Measurements from ENCODE around the gene TNS3. TPM values are rescaled to one million over a fixed set of nuclear protein-coding genes. Genes with fewer than 3 reads are reported as not detected.

The TNS3 gene
- total RNA-seq, 1 donor from 2014 or later: 92.9 TPM

DNA sequence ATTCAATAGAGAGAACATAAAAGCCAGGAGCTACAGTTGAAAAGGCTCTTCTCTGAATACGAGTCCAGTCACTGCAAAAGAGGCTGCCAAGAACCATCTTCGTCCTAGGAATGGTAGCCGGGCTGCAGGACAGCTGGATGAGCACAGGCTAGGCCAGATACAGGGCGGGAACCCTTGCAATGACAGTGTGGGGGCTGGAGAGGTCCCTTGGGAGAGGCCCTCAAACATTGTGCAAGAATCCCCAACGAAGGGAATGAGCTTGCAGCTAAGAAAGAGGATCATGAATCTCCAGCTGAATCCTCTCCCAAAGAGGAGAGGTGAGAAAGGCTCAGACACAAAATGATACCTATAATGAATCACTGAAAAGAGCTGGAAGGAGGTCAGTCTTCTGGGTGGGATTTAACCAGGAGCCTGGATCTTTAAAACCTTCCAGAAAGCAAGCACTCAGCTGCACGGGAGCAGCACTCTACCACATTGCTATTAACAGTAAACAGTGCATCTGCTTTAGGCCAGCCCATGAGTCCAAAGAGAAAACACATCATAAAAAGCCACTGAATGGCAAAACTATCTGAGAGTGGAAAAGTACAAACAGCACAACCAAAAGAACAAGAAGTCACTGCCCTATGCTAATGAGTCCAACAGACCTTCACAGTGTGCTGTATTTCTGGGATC is 287.9 kb downstream of the TNS3 start:
- Histone ChIP-seq H2AFZ (ENCODE audit: low read depth, low read length) (no peak overlapping the region), H3K4me3 (ENCODE audit: insufficient read depth, low read depth, low read length) (no peak overlapping the region), H3K4me1 (ENCODE audit: insufficient read depth, low read length) (peaks cover 31% of the 10 kb centered on the region), H3K36me3 (ENCODE audit: insufficient read depth, low read length) (peaks cover 38% of the 10 kb centered on the region), H3K9ac (ENCODE audit: low read length) (no peak overlapping the region), H3K27ac (ENCODE audit: low read depth, low read length) (no peak overlapping the region), H3K27me3 (ENCODE audit: insufficient read depth, low read length) (no peaks in the 10 kb centered on the region), H4K20me1 (ENCODE audit: insufficient read depth, low read length) (no peaks in the 10 kb centered on the region), H3K4me2 (ENCODE audit: low read length) (no peak overlapping the region), H3K79me2 (ENCODE audit: insufficient read depth, low read length) (no peaks in the 10 kb centered on the region), H3K9me3 (ENCODE audit: insufficient read depth, low read depth, low read length) (no peaks in the 10 kb centered on the region)
- H3K4me3 Mint-ChIP-seq (ENCODE audit: unreplicated experiment): no peak overlapping the region
- H3K27ac Mint-ChIP-seq (ENCODE audit: unreplicated experiment): peak overlapping the region; percentile 43
- no peaks in the 10 kb centered on the region for H3K27me3 Mint-ChIP-seq (ENCODE audit: low read depth, unreplicated experiment)
- peaks cover 53% of the 10 kb centered on the region for H3K4me1 Mint-ChIP-seq (ENCODE audit: low read depth, unreplicated experiment)
- no peaks in the 10 kb centered on the region for H3K9me3 Mint-ChIP-seq (ENCODE audit: unreplicated experiment)
- FAIRE-seq: no peak
- DNase-seq (ENCODE audit: low read depth): no peak
- TF ChIP-seq EZH2 (IDR thresholded peaks at IDR 0.05; ENCODE audit: insufficient read depth, low read length) (no peak), CTCF (IDR thresholded peaks at IDR 0.05; ENCODE audit: insufficient read depth, low read depth, low read length) (no peak)
- H3K36me3 Mint-ChIP-seq (ENCODE audit: low read depth, unreplicated experiment): peaks cover 35% of the 10 kb centered on the region

DNA sequence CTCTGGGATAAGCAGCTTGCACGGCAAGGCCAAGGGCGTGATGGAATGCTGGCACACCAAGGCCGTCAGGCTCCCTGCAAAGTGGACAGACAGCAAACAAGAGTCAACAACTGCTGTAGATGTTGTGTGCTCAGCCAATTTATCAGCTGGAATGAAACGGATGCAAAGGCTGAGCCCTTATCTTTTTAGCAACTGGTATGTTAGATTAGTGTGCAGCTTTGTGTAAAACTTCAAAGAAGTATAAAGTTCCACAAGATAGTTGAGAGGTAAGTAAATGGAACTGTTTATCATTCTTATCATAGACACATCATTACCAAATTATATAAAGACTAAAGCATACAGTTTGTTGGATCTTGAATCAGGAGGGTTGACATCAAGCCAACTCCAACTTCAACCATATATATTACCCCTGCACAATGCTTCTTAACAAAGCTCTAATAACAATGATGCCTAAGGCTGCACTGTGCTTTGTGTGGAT is 289.0 kb downstream of the TNS3 start:
- H3K9ac ChIP-seq (ENCODE audit: low read length): no peak overlapping the region
- peak; percentile 60 for DNase-seq (ENCODE audit: low read depth)
- no peaks in the 10 kb centered on the region for H4K20me1 ChIP-seq (ENCODE audit: insufficient read depth, low read length)
- peaks cover 38% of the 10 kb centered on the region for H3K36me3 ChIP-seq (ENCODE audit: insufficient read depth, low read length)
- H2AFZ ChIP-seq (ENCODE audit: low read depth, low read length): no peak overlapping the region
- Mint-ChIP-seq H3K4me1 (ENCODE audit: low read depth, unreplicated experiment) (peaks cover 57% of the 10 kb centered on the region), H3K9me3 (ENCODE audit: unreplicated experiment) (no peaks in the 10 kb centered on the region), H3K27ac (ENCODE audit: unreplicated experiment) (peak overlapping the region; percentile 80), H3K36me3 (ENCODE audit: low read depth, unreplicated experiment) (peaks cover 41% of the 10 kb centered on the region), H3K27me3 (ENCODE audit: low read depth, unreplicated experiment) (no peaks in the 10 kb centered on the region), H3K4me3 (ENCODE audit: unreplicated experiment) (no peak overlapping the region)
- no peaks in the 10 kb centered on the region for H3K79me2 ChIP-seq (ENCODE audit: insufficient read depth, low read length)
- peak overlapping the region; percentile 89 for H3K27ac ChIP-seq (ENCODE audit: low read depth, low read length)
- no peak overlapping the region for H3K4me2 ChIP-seq (ENCODE audit: low read length)
- TF ChIP-seq EZH2 (IDR thresholded peaks at IDR 0.05; ENCODE audit: insufficient read depth, low read length) (no peak), CTCF (IDR thresholded peaks at IDR 0.05; ENCODE audit: insufficient read depth, low read depth, low read length) (no peak)
- peaks cover 31% of the 10 kb centered on the region for H3K4me1 ChIP-seq (ENCODE audit: insufficient read depth, low read length)
- H3K9me3 ChIP-seq (ENCODE audit: insufficient read depth, low read depth, low read length): no peaks in the 10 kb centered on the region
- no peaks in the 10 kb centered on the region for H3K27me3 ChIP-seq (ENCODE audit: insufficient read depth, low read length)
- no peak overlapping the region for H3K4me3 ChIP-seq (ENCODE audit: insufficient read depth, low read depth, low read length)
- FAIRE-seq: no peak

DNA sequence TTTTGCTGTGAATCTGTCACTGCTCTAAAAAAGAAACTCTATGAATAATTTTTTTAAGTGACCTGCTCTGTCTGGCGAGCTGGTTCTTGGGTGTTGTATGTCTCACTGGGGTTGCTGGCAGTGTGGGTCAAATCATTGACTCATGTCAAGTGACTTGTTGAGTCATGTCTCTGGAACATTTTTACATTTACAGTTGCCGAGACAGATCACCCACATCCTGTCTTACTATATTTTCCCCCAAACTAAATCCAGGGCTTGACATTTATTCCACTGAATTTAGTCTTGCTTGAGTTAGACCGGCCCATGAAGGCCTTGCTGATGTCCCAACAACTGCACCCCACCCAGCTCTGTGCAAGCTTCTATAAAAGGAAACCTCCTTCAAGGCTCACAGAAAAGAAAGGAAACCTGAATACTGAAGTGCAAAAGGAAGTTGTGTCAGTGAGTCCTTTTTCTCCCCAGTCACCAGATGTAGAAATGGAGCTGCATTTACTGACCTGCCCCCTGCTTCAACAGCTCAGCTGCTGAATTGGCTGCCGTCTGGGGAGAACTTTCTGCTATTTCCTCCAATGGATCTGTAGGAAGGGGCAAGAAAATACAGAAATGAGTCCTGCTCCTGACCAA is 290.3 kb downstream of the TNS3 start:
- no peak overlapping the region for H2AFZ ChIP-seq (ENCODE audit: low read depth, low read length)
- H3K9me3 ChIP-seq (ENCODE audit: insufficient read depth, low read depth, low read length): no peaks in the 10 kb centered on the region
- peak overlapping the region; percentile 67 for H3K4me2 ChIP-seq (ENCODE audit: low read length)
- H3K79me2 ChIP-seq (ENCODE audit: insufficient read depth, low read length): no peaks in the 10 kb centered on the region
- DNase-seq (ENCODE audit: low read depth) (peak; percentile 97), FAIRE-seq (peak; percentile 85)
- Mint-ChIP-seq H3K36me3 (ENCODE audit: low read depth, unreplicated experiment) (peaks cover 46% of the 10 kb centered on the region), H3K4me1 (ENCODE audit: low read depth, unreplicated experiment) (peaks cover 57% of the 10 kb centered on the region), H3K27ac (ENCODE audit: unreplicated experiment) (peak overlapping the region; percentile 80), H3K27me3 (ENCODE audit: low read depth, unreplicated experiment) (no peaks in the 10 kb centered on the region), H3K4me3 (ENCODE audit: unreplicated experiment) (no peak overlapping the region), H3K9me3 (ENCODE audit: unreplicated experiment) (no peaks in the 10 kb centered on the region)
- peak overlapping the region; percentile 89 for H3K27ac ChIP-seq (ENCODE audit: low read depth, low read length)
- TF ChIP-seq CTCF (IDR thresholded peaks at IDR 0.05; ENCODE audit: insufficient read depth, low read depth, low read length) (no peak), EZH2 (IDR thresholded peaks at IDR 0.05; ENCODE audit: insufficient read depth, low read length) (no peak)
- no peaks in the 10 kb centered on the region for H3K27me3 ChIP-seq (ENCODE audit: insufficient read depth, low read length)
- no peaks in the 10 kb centered on the region for H4K20me1 ChIP-seq (ENCODE audit: insufficient read depth, low read length)
- peaks cover 31% of the 10 kb centered on the region for H3K4me1 ChIP-seq (ENCODE audit: insufficient read depth, low read length)
- peak overlapping the region; percentile 7 for H3K4me3 ChIP-seq (ENCODE audit: insufficient read depth, low read depth, low read length)
- H3K36me3 ChIP-seq (ENCODE audit: insufficient read depth, low read length): peaks cover 32% of the 10 kb centered on the region
- H3K9ac ChIP-seq (ENCODE audit: low read length): peak overlapping the region; percentile 63
